Measurements from ENCODE around the gene MYO5C. TPM values are rescaled to one million over a fixed set of nuclear protein-coding genes. Genes with fewer than 3 reads are reported as not detected.

MYO5C gene
- total RNA-seq, 1 experiment from 2014 or later: 0.43 TPM

DNA sequence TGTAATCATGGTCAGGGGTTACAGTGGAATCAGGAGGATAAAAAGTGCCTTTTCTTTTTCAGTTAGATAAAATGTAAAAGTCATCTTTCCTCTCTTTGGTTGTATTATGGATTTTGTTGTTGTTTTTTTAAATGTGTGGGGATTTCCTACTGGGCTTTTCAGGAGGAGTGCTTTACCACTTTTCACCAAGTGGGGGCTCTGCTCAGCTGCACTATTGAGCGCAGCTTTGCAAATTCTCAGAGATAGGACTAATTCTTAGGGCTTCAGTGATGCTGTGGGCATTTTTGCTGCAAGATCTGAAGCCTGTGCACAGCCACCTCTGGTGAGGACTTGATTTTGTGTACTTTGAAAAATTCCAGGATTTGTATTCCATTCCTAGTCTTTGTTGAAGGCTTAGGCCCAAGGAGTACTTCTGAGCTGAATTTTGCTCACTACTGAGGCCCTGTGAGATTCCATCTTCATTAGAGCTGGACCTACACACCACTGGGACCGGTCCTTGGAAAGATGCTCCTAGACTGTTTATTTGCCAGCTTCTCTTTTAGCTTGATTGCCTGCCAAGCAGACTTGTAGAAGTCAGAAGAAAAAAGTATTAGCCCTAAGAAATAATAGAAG lies 111.9 kb downstream of the MYO5C start:
- intact Hi-C loops (cut with micrococcal nuclease; ENCODE audit: unreplicated experiment): loop anchor here (5.0 kb wide), 1 partner anchor 44 kb away; no protein-coding TSS in a partner anchor
- Histone ChIP-seq H3K27me3 (replicated peaks; ENCODE audit: insufficient read depth, low read depth, low read length, poor library complexity) (no peaks in the 10 kb centered on the region), H3K4me3 (ENCODE audit: low read depth, low read length, poor library complexity, severe bottlenecking) (no peak overlapping the region), H3K4me1 (ENCODE audit: insufficient read depth, low read length, poor library complexity, severe bottlenecking) (no peaks in the 10 kb centered on the region), H3K36me3 (ENCODE audit: insufficient read depth, low read length, poor library complexity, severe bottlenecking) (no peaks in the 10 kb centered on the region), H3K27ac (ENCODE audit: low read depth, low read length, poor library complexity, severe bottlenecking) (no peak overlapping the region), H3K9me3 (ENCODE audit: low read depth, low read length, poor library complexity, severe bottlenecking) (no peaks in the 10 kb centered on the region)
- CTCF ChIA-PET: no interaction called here
- POLR2A ChIA-PET (ENCODE audit: low non-redundant PET): no interaction called here
- DNase-seq (ENCODE audit: low spot score): no peak
- no TSS peak for BruUV-seq (replicated peaks)
- TF ChIP-seq EZH2 (IDR thresholded peaks at IDR 0.05; ENCODE audit: borderline replicate concordance, low read depth, low read length, poor library complexity, severe bottlenecking) (no peak), CTCF (conservative IDR thresholded peaks at IDR 0.05; ENCODE audit: low read depth, low read length) (peak; percentile 52)

DNA sequence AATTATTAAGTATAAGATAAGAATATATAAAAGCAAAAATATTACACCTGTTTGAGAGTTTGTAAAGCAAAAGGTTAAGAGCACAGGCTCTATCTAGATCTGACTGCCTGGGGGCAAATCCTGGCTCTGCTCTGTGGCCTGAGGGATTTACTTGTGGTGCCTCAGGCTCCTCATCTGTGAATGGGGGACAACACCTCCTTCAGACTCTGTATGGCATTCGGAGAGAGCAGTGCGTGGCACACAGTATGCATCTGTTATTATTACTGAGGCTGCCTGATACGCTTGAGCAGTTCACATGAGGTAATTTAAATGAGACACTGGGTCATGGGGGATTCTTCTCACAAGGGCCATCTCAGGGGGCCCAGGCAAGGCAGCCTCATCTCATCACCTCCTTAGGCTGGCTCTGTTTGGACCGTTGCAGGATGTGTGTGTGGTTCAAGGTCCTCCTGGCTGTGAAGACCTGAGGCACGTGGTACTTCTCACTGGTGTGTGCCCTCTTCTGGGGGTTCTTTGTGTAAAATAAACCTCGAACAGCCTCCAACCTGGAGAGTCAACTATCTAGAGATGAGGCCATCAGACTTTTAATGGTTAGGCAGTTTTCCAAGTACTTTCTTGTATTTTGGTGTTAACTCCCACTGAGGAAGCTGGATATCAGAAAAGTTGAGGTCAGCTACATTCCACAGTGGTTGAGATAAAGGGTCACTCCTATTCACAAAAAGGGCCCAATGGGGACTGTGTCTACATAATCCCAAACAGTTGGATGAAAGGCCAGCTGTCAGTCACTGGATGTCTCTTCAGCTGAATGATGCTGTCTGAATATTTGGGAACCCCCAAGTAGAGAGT lies 113.4 kb downstream of the MYO5C start:
- intact Hi-C loops (cut with micrococcal nuclease; ENCODE audit: unreplicated experiment): loop anchor here (5.0 kb wide), 1 partner anchor 45 kb away; no protein-coding TSS in a partner anchor
- CTCF ChIA-PET: no interaction called here
- no peak overlapping the region for H3K27ac ChIP-seq (ENCODE audit: low read depth, low read length, poor library complexity, severe bottlenecking)

More for the DNA sequence above, 113.4 kb downstream of the MYO5C start:
- BruUV-seq (replicated peaks): no TSS peak
- POLR2A ChIA-PET (ENCODE audit: low non-redundant PET): no interaction called here
- Histone ChIP-seq H3K36me3 (ENCODE audit: insufficient read depth, low read length, poor library complexity, severe bottlenecking) (no peaks in the 10 kb centered on the region), H3K4me3 (ENCODE audit: low read depth, low read length, poor library complexity, severe bottlenecking) (no peak overlapping the region), H3K9me3 (ENCODE audit: low read depth, low read length, poor library complexity, severe bottlenecking) (no peaks in the 10 kb centered on the region), H3K27me3 (replicated peaks; ENCODE audit: insufficient read depth, low read depth, low read length, poor library complexity) (no peaks in the 10 kb centered on the region), H3K4me1 (ENCODE audit: insufficient read depth, low read length, poor library complexity, severe bottlenecking) (no peaks in the 10 kb centered on the region)
- no peak for DNase-seq (ENCODE audit: low spot score)
- TF ChIP-seq CTCF (conservative IDR thresholded peaks at IDR 0.05; ENCODE audit: low read depth, low read length) (no peak), EZH2 (IDR thresholded peaks at IDR 0.05; ENCODE audit: borderline replicate concordance, low read depth, low read length, poor library complexity, severe bottlenecking) (no peak)

All from A673 (cell line).